Upper lobe of right lung (tissue), 1 donor: Measurements from ENCODE around the gene TRABD2A. TPM values are rescaled to one million over a fixed set of nuclear protein-coding genes. Genes with fewer than 3 reads are reported as not detected.

Experiments used
- ATAC-seq: fragments of 200-7000 bp; cut with Tn5 transposase; one replicate; pipeline ENCODE4 v1.9.1; 2020; ENCODE audit warnings: mild to moderate bottlenecking, moderate library complexity
- DNase-seq: peaks from one replicate; pipeline ENCODE4 v3.0.0-alpha.2; 2020
- H3K27ac ChIP-seq: fragments of 200-600 bp; one replicate; pipeline ENCODE4 v1.8.0; 2022
- H3K27me3 ChIP-seq: fragments of 200-600 bp; one replicate; pipeline ENCODE4 v1.8.0; 2022; ENCODE audit warnings: mild to moderate bottlenecking
- H3K36me3 ChIP-seq: fragments of 200-600 bp; one replicate; pipeline ENCODE4 v1.8.0; 2022
- H3K4me1 ChIP-seq: fragments of 200-600 bp; one replicate; pipeline ENCODE4 v1.8.0; 2022
- H3K4me3 ChIP-seq: fragments of 200-600 bp; one replicate; pipeline ENCODE4 v1.8.0; 2022; ENCODE audit warnings: mild to moderate bottlenecking
- H3K9me3 ChIP-seq: fragments of 200-600 bp; one replicate; pipeline ENCODE4 v1.8.0; 2022
- intact Hi-C: fragments of 100-400 bp; cut with DNase I; formaldehyde crosslinking; loops from one replicate; pipeline ENCODE4 v1.11.0; 2022
- total RNA-seq: library from RNA; stranded (reverse); fragmentation: NEBNext Ultra II Directional; extraction: Animal tissue kit (Norgen Biotek cat#: 25700); gene quantifications from one replicate; pipeline ENCODE4 v1.2.1, GENCODE V29; 2021
- TF ChIP-seq, protein P1 (sequence below): fragments of 200-600 bp; IDR thresholded peaks from one replicate; pipeline ENCODE4 v1.8.0; 2022; ENCODE audit warnings: antibody characterized with exemption
- donor health status: DM: no; HTN: yes; CAD: no; lungs with severe emphysema.

TRABD2A gene
- total RNA-seq, 1 donor from 2014 or later: 6.5 TPM

DNA sequence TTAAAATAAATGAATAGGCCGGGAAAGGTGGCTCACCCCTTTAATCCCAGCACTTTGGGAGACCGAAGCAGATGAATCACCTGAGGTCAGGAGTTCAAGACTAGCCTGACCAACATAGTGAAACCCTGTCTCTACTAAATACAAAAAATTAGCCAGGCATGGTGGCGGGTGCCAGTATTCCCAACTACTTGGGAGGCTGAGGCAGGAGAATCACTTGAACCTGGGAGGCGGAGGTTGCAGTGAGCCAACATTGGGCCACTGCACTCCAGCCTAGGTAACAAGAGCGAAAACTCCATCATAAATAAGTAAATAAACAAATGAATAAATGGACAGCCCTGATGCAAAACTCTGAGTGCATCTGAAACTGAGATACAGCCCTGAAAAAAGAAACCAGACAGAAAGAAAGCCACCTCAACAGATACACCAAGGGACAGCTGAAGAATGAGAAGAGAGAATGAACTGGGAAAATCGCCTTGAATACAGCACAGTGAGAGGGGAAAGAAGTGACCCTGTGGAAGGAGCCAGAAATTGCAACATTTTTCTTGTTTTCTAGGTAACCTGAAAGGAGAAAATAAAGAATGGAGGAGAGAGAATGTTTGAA lies 64.4 kb downstream of the TRABD2A start:
- H3K4me1 ChIP-seq: no peaks in the 10 kb centered on the region
- ATAC-seq (no peak), DNase-seq (no peak)
- H3K27ac ChIP-seq: no peak overlapping the region
- H3K27me3 ChIP-seq: no peaks in the 10 kb centered on the region
- no peak overlapping the region for H3K4me3 ChIP-seq
- TF ChIP-seq, protein P1, sequence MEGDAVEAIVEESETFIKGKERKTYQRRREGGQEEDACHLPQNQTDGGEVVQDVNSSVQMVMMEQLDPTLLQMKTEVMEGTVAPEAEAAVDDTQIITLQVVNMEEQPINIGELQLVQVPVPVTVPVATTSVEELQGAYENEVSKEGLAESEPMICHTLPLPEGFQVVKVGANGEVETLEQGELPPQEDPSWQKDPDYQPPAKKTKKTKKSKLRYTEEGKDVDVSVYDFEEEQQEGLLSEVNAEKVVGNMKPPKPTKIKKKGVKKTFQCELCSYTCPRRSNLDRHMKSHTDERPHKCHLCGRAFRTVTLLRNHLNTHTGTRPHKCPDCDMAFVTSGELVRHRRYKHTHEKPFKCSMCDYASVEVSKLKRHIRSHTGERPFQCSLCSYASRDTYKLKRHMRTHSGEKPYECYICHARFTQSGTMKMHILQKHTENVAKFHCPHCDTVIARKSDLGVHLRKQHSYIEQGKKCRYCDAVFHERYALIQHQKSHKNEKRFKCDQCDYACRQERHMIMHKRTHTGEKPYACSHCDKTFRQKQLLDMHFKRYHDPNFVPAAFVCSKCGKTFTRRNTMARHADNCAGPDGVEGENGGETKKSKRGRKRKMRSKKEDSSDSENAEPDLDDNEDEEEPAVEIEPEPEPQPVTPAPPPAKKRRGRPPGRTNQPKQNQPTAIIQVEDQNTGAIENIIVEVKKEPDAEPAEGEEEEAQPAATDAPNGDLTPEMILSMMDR: no peak
- no peaks in the 10 kb centered on the region for H3K9me3 ChIP-seq
- intact Hi-C loops: no loop called here
- H3K36me3 ChIP-seq: no peaks in the 10 kb centered on the region

DNA sequence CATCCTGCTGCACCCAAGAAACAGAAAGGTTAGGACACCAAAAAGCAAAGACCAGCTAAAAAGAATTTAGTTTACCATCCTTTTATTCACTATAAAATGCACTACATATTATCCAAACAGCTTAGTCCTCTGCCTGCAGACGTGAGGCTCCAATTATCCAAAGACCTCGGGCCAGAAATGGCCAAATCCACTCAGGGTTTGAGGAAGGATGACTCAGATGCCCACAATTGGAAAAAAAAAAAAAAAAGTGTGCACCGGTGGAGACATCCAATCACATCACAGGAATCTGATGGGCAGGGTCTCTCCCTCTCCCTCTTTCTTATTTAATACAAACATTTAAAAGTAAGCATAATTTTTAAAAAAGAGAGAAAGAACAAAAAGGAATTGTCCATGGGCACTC lies 65.7 kb downstream of the TRABD2A start:
- no peak for ATAC-seq
- no peaks in the 10 kb centered on the region for H3K4me1 ChIP-seq
- no peak overlapping the region for H3K27ac ChIP-seq
- H3K36me3 ChIP-seq: no peaks in the 10 kb centered on the region
- no peak for DNase-seq
- H3K9me3 ChIP-seq: no peaks in the 10 kb centered on the region
- intact Hi-C loops: no loop called here
- no peaks in the 10 kb centered on the region for H3K27me3 ChIP-seq
- TF ChIP-seq, protein P1: no peak
- H3K4me3 ChIP-seq: no peak overlapping the region

DNA sequence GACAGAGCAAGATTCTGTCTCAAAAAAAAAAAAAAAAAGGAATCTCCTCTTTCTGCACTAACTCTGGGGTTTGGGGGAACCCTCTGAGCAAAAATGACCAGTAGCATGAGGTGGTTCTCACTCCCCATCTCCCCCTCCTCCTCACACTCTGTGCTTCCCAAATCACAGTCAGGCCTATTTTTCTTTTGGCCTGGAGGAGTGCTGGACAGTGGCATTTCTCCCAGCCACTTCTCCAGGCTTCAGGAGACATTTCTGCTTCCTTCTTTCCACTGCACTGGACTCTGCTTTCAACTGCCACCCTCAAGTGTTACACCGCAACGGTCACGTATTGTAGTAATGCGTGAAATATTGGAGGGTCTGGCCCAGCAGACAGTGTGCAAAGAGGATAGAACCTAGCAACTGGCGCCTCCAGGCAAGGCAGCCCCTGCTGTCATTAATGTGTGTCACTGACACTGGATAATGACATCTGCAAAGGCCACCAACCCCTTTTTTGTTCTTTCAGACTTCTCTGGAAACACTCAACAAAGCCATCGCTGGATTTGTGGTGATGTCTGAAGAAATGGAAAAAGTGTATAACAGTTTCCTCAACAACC lies 68.9 kb downstream of the TRABD2A start:
- ATAC-seq: no peak
- TF ChIP-seq, protein P1: no peak
- intact Hi-C loops: no loop called here
- Histone ChIP-seq H3K27ac (no peak overlapping the region), H3K36me3 (no peaks in the 10 kb centered on the region), H3K9me3 (no peaks in the 10 kb centered on the region), H3K4me1 (peaks cover 5% of the 10 kb centered on the region), H3K4me3 (no peak overlapping the region), H3K27me3 (no peaks in the 10 kb centered on the region)
- DNase-seq: no peak

DNA sequence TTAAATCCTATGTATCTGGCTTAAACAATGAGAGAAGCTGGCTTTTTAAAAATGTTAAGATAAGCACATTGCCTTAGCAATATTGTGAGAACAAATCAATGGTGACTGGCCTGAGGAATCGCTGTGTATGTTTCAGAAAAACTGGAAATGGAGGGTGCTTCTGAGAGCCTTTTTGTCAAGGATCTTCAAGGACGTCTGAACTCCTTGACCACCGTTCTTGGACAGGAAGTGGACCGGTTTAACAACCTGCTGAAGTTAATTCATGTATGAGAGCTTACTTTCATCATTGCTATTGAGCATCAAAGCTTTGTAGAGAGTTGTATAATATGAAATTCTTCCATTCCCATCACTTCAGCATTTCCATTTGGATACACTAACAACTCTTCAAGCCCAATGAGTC lies 72.6 kb downstream of the TRABD2A start:
- no peaks in the 10 kb centered on the region for H3K27me3 ChIP-seq
- intact Hi-C loops: no loop called here
- H3K4me3 ChIP-seq: no peak overlapping the region
- no peak overlapping the region for H3K27ac ChIP-seq
- H3K4me1 ChIP-seq: peaks cover 5% of the 10 kb centered on the region
- ATAC-seq: peak; percentile 72
- no peaks in the 10 kb centered on the region for H3K36me3 ChIP-seq
- no peak for DNase-seq
- TF ChIP-seq, protein P1: no peak
- no peaks in the 10 kb centered on the region for H3K9me3 ChIP-seq

DNA sequence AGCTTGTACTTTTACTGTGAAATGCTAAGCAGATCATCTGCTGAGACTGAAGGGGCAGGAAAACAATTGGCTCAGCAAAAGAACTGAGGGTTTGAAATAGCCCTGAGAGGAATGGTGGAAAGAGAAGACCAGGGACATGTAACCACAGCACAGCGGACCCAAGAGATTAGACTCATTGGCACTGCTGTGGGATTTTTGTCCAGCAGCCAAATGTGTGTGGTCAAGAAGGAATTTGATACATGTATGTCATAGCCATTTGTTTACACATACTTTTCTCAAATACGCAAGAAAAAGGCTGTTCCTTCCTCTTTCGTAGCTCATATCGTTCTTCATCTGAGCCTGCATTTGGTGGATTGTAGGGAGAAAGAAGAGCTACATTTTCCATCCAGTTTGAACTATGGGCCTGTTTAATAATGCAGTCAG lies 73.8 kb downstream of the TRABD2A start:
- no peak for DNase-seq
- peak overlapping the region; percentile 72 for H3K27ac ChIP-seq
- H3K9me3 ChIP-seq: no peaks in the 10 kb centered on the region
- TF ChIP-seq, protein P1: no peak
- no peak overlapping the region for H3K4me3 ChIP-seq
- intact Hi-C loops: no loop called here
- no peaks in the 10 kb centered on the region for H3K36me3 ChIP-seq
- H3K4me1 ChIP-seq: peaks cover 5% of the 10 kb centered on the region
- H3K27me3 ChIP-seq: no peaks in the 10 kb centered on the region
- peak; percentile 80 for ATAC-seq
